Gastrocnemius medialis (tissue), 4 donors: ENCODE results near the gene TMEM165. TPM values are rescaled to one million over a fixed set of nuclear protein-coding genes. Genes with fewer than 3 reads are reported as not detected.

Experiments
- ATAC-seq, 2 donors: fragments of 150-250 bp; one replicate each; pipeline ENCODE4 v1.9.1; 2016
- DNase-seq, 2 donors: peaks; one replicate each; pipeline ENCODE4 v3.0.0-alpha.2; 2019
- H3K27ac ChIP-seq, 4 donors: fragments of 200-600 bp; sonication (generic); 1 replicate in 1 of 4; 2 replicates in 3 of 4; pipeline ENCODE4 v1.5.1; 2016 to 2018; ENCODE audit warnings: mild to moderate bottlenecking in 2 of 4, moderate library complexity in 1 of 4
- H3K27me3 ChIP-seq, 3 donors: fragments of 200-600 bp; sonication (generic) in 2 of 3; 1 replicate in 1 of 3; 2 replicates in 2 of 3; pipeline versions ENCODE4 v1.5.1 to v1.6.0; 2016 to 2019; ENCODE audit warnings: mild to moderate bottlenecking in 1 of 3, moderate library complexity in 1 of 3
- H3K36me3 ChIP-seq, 2 donors: fragments of 200-600 bp; sonication (generic) in 1 of 2; one replicate each; pipeline ENCODE4 v1.5.1; 2017 to 2018
- H3K4me1 ChIP-seq, 2 donors: fragments of 200-600 bp; sonication (generic) in 1 of 2; one replicate each; pipeline ENCODE4 v1.5.1; 2016 to 2017; ENCODE audit warnings: mild to moderate bottlenecking in 2 of 2
- H3K4me3 ChIP-seq, 4 donors: fragments of 200-600 bp; sonication (generic) in 3 of 4; 1 replicate in 1 of 4; 2 replicates in 3 of 4; pipeline ENCODE4 v1.5.1; 2016 to 2019; ENCODE audit warnings: mild to moderate bottlenecking in 2 of 4
- H3K9me3 ChIP-seq, 3 donors: fragments of 200-600 bp; sonication (generic) in 2 of 3; 1 replicate in 1 of 3; 2 replicates in 2 of 3; pipeline ENCODE4 v1.5.1; 2016 to 2019
- POLR2A ChIP-seq, 2 donors: fragments of 450-650 bp; IDR thresholded peaks; one replicate each; pipeline ENCODE4 v1.6.1; 2017; ENCODE audit warnings: antibody characterized with exemption in 2 of 2, mild to moderate bottlenecking in 2 of 2, moderate library complexity in 2 of 2
- in situ Hi-C, 4 donors: fragments of 200-750 bp; cut with MboI; loops; one replicate each; pipeline versions ENCODE4 v1.15.0 to v1.8.0; 2017; ENCODE audit warnings: low sequenced_read_pairs in 4 of 4
- intact Hi-C: fragments of 100-400 bp; cut with DNase I; formaldehyde crosslinking; loops from one replicate; pipeline ENCODE4 v1.15.1; 2023; ENCODE audit warnings: low total_unique reads
- total RNA-seq, 4 donors: library from RNA; depleted of rRNA; stranded (reverse); fragments of >200 nt; gene quantifications; one replicate each; pipeline versions ENCODE4 v1.1.0 to v1.2.3, GENCODE V29; 2016
- TF ChIP-seq, protein P1 (sequence below), 5 experiments: fragments of 450-650 bp in 3 of 5; fragments of 200-600 bp in 2 of 5; sonication (generic) in 2 of 5; IDR thresholded peaks in 4 of 5; conservative IDR thresholded peaks in 1 of 5; 1 replicate in 4 of 5; 2 replicates in 1 of 5; pipeline ENCODE4 v1.5.1; 2016 to 2019; ENCODE audit warnings: antibody characterized with exemption in 5 of 5, mild to moderate bottlenecking in 3 of 5, moderate library complexity in 3 of 5

Gene TMEM165
- total RNA-seq, 4 donors from 2014 or later: 23.5 to 80.3 (median 48.9) TPM

DNA sequence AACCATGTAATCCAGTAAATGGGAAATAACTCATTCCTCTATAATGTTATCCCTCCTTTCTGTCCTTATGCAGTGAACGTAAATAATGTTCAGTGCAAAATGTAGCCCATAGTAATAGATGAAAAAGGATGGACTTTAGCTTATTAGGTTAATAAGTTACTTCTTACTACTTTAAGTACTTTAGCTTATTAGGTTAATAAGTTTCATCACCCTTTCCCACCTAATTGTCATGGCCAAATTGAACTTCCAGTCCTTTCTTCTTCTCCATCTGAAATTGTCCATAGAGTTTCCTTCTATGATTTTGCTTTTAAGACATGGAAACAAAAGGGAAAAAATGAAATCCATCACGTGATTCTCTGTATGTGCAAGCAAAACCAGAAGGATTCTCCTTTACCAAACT, 15.2 kb upstream of the TMEM165 start:
- DNase-seq: no peak
- in situ Hi-C loops (no loop called here), intact Hi-C loops (no loop called here)
- H3K4me1 ChIP-seq: no peaks in the 10 kb centered on the region
- no peak overlapping the region for H3K4me3 ChIP-seq
- H3K27me3 ChIP-seq: no peaks in the 10 kb centered on the region
- no peak overlapping the region for H3K27ac ChIP-seq
- H3K9me3 ChIP-seq: no peaks in the 10 kb centered on the region
- no peaks in the 10 kb centered on the region for H3K36me3 ChIP-seq
- ATAC-seq: no peak
- TF ChIP-seq POLR2A (IDR thresholded peaks at IDR 0.05): no peak
- TF ChIP-seq, protein P1, sequence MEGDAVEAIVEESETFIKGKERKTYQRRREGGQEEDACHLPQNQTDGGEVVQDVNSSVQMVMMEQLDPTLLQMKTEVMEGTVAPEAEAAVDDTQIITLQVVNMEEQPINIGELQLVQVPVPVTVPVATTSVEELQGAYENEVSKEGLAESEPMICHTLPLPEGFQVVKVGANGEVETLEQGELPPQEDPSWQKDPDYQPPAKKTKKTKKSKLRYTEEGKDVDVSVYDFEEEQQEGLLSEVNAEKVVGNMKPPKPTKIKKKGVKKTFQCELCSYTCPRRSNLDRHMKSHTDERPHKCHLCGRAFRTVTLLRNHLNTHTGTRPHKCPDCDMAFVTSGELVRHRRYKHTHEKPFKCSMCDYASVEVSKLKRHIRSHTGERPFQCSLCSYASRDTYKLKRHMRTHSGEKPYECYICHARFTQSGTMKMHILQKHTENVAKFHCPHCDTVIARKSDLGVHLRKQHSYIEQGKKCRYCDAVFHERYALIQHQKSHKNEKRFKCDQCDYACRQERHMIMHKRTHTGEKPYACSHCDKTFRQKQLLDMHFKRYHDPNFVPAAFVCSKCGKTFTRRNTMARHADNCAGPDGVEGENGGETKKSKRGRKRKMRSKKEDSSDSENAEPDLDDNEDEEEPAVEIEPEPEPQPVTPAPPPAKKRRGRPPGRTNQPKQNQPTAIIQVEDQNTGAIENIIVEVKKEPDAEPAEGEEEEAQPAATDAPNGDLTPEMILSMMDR (IDR thresholded peaks at IDR 0.05 in 4 of 5, conservative IDR thresholded peaks at IDR 0.05 in 1 of 5): no peak

DNA sequence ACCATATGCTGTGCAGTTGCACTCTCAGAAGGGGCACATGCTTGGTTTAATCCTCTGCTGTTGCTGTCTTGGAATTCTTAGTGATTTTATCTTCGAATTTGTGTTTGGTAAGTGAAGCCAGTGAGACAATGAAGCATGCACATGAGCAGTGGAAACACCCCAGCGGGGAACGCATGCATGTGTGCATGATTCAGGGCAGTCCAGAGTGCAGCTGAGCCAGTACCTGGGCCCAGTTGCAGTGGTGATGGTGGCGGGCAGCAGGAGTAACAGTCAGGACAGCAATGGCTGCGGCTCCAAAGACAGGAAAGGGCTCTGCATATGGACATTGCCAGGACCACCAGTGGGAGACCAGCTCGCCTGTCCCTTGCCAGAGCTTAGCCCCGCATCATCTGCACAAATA, 14.3 kb upstream of the TMEM165 start:
- H3K9me3 ChIP-seq: no peaks in the 10 kb centered on the region
- H3K27me3 ChIP-seq: no peaks in the 10 kb centered on the region
- ATAC-seq (no peak), DNase-seq (no peak)
- no peak overlapping the region for H3K4me3 ChIP-seq
- no peaks in the 10 kb centered on the region for H3K4me1 ChIP-seq
- TF ChIP-seq, protein P1 (IDR thresholded peaks at IDR 0.05 in 4 of 5, conservative IDR thresholded peaks at IDR 0.05 in 1 of 5): no peak
- no peak for TF ChIP-seq POLR2A (IDR thresholded peaks at IDR 0.05)
- H3K36me3 ChIP-seq: no peaks in the 10 kb centered on the region
- no peak overlapping the region for H3K27ac ChIP-seq
- in situ Hi-C loops: no loop called here
- intact Hi-C loops: no loop called here

DNA sequence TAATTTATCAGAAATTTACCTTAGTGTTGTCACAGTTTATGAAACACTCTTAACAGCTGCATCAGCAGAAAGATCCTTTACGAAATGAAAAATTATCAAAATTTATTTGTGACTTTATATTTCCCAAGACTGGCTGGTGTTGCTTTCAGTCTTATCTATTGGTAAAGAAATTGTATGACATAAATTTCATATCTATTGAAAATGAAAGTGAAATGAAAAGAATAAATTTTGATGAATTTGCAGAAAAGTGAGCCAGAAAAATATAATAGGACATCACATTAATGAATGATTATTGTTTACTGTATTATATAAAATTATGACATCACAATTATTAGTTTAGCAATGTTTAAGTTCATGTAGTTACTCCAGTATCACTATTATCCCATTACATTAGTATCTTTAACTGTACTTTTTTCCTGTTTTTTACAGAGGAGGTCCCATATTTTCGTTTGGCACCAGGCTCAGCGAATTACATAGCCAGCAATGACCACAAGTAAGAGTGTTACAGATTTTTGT, 13.2 kb upstream of the TMEM165 start:
- Histone ChIP-seq H3K36me3 (no peaks in the 10 kb centered on the region), H3K4me3 (no peak overlapping the region), H3K27ac (no peak overlapping the region), H3K9me3 (no peaks in the 10 kb centered on the region), H3K4me1 (no peaks in the 10 kb centered on the region), H3K27me3 (no peaks in the 10 kb centered on the region)
- no peak for ATAC-seq
- intact Hi-C loops (no loop called here), in situ Hi-C loops (no loop called here)
- TF ChIP-seq, protein P1 (IDR thresholded peaks at IDR 0.05 in 4 of 5, conservative IDR thresholded peaks at IDR 0.05 in 1 of 5): no peak
- TF ChIP-seq POLR2A (IDR thresholded peaks at IDR 0.05): no peak
- no peak for DNase-seq

DNA sequence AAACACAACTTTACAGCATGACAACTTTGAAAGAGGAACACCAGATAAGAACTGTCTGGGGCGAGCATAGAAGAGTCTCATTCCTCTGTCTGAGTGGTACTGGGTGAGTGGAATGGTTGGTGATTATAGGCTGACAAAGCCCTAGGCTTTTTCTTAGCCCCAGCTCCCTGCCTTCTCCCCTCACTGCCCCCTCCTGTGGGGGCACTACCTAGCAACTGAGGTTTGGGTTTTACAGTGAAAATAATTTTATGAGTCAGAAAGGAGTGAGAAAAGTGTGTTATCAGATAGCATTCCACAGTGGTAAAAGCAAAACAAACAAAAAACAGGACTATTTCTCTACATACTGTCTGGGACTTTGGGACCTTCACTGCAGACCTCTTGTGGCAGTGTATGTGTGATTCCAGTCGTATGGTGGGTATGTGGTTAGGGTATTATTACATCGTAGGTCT, 10.5 kb upstream of the TMEM165 start:
- DNase-seq (no peak), ATAC-seq (no peak)
- H3K27ac ChIP-seq: no peak overlapping the region
- no peaks in the 10 kb centered on the region for H3K9me3 ChIP-seq
- in situ Hi-C loops: no loop called here
- H3K4me1 ChIP-seq: no peaks in the 10 kb centered on the region
- intact Hi-C loops: no loop called here
- no peaks in the 10 kb centered on the region for H3K27me3 ChIP-seq
- TF ChIP-seq, protein P1 (IDR thresholded peaks at IDR 0.05 in 4 of 5, conservative IDR thresholded peaks at IDR 0.05 in 1 of 5): no peak
- no peak for TF ChIP-seq POLR2A (IDR thresholded peaks at IDR 0.05)
- H3K4me3 ChIP-seq: no peak overlapping the region
- no peaks in the 10 kb centered on the region for H3K36me3 ChIP-seq

DNA sequence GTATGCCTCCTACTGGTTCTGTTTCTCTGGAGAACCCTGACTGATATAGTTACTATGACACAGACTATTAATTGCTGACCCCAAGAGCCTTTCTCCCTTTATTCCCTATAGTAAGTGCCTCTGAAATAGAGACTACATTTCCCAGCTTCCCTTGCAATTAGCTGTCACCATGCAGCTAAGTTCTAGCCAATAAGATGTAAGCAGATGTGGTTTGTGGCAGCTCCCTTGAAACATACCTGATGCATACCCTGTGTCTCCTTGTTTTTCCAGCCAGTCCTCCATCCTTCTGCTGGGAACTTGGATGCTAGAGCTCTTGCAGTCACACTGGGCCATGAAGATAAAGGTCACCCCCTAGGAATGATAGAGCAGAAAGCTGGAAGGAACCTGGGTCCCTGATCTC, 9.7 kb upstream of the TMEM165 start:
- Histone ChIP-seq H3K4me3 (no peak overlapping the region), H3K4me1 (no peaks in the 10 kb centered on the region), H3K9me3 (no peaks in the 10 kb centered on the region), H3K36me3 (no peaks in the 10 kb centered on the region), H3K27me3 (no peaks in the 10 kb centered on the region), H3K27ac (no peak overlapping the region)
- ATAC-seq (no peak), DNase-seq (no peak)
- in situ Hi-C loops: no loop called here
- intact Hi-C loops: no loop called here
- TF ChIP-seq, protein P1 (IDR thresholded peaks at IDR 0.05 in 4 of 5, conservative IDR thresholded peaks at IDR 0.05 in 1 of 5): no peak
- no peak for TF ChIP-seq POLR2A (IDR thresholded peaks at IDR 0.05)
